Endothelial cell of umbilical vein (primary cell): ENCODE results near the gene RHOG. TPM values are rescaled to one million over a fixed set of nuclear protein-coding genes. Genes with fewer than 3 reads are reported as not detected.

Experiments
- BruUV-seq: library from RNA; stranded (reverse); fragments of 400-500 nt; replicated peaks from 2 replicates; lab custom pipeline; 2021; lab: Mats Ljungman, UMichigan
- CTCF ChIA-PET: fragments of 300-600, 350-600 bp; sonication (Branson Sonifier 250); formaldehyde crosslinking; loops from one replicate; lab custom pipeline; 2021; ENCODE audit warnings: antibody characterized with exemption, inconsistent platforms; lab: Charles Lee
- POLR2A ChIA-PET: fragments of 300-600, 350-600 bp; sonication (Branson Sonifier 250); formaldehyde crosslinking; loops from one replicate; lab custom pipeline; 2021; ENCODE audit warnings: antibody characterized with exemption, inconsistent platforms; lab: Charles Lee
- DNase-seq: peaks from one replicate; pipeline ENCODE4 v3.0.0-alpha.2; 2011; ENCODE audit warnings: low read depth, low spot score
- FAIRE-seq: peaks from 2 replicates; lab custom pipeline; 2011; peaks lifted over from hg19 to GRCh38; lab: Jason Lieb, UNC
- H2AFZ ChIP-seq: 2 replicates; pipeline ENCODE4 v1.6.0; 2012; ENCODE audit warnings: low read depth, low read length, control low read depth, inconsistent platforms
- H3K27ac ChIP-seq: 2 replicates; pipeline ENCODE4 v1.5.1; 2011; ENCODE audit warnings: low read depth, mild to moderate bottlenecking, control low read depth, low read length, moderate library complexity; ENCODE audit not compliant: insufficient read depth
- H3K27me3 ChIP-seq, 2 experiments: 2 replicates each; pipeline versions ENCODE4 v1.6.0 to v1.6.1; 2011; ENCODE audit warnings: low read length in 2 of 2, mixed read lengths in 1 of 2; ENCODE audit not compliant: control insufficient read depth in 2 of 2, insufficient read depth in 2 of 2
- H3K36me3 ChIP-seq, 2 experiments: 2 replicates in 1 of 2; 3 replicates in 1 of 2; pipeline ENCODE4 v1.5.1; 2011; ENCODE audit warnings: low read length in 2 of 2, mild to moderate bottlenecking in 1 of 2, moderate library complexity in 1 of 2; ENCODE audit not compliant: control insufficient read depth in 2 of 2, insufficient read depth in 2 of 2; ENCODE audit errors: extremely low read depth in 1 of 2
- H3K4me1 ChIP-seq: 3 replicates; pipeline ENCODE4 v1.5.1; 2011; ENCODE audit warnings: mild to moderate bottlenecking, low read length; ENCODE audit not compliant: control insufficient read depth, insufficient read depth; ENCODE audit errors: extremely low read depth
- H3K4me2 ChIP-seq: 2 replicates; pipeline ENCODE4 v1.6.1; 2011; ENCODE audit warnings: low read length, control low read depth, mixed read lengths; ENCODE audit not compliant: insufficient read depth
- H3K4me3 ChIP-seq, 3 experiments: fragments of 200-600 bp in 1 of 3; sonication (generic), shearing (Covaris generic) in 1 of 3; replicated peaks in 1 of 3; 2 replicates each; pipeline ENCODE4 v1.5.1; 2011 to 2016; ENCODE audit warnings: control low read depth in 3 of 3, low read length in 3 of 3, mild to moderate bottlenecking in 2 of 3, inconsistent platforms in 1 of 3, low read depth in 1 of 3, moderate library complexity in 1 of 3; ENCODE audit not compliant: insufficient read depth in 1 of 3
- H3K79me2 ChIP-seq: 2 replicates; pipeline ENCODE4 v1.6.0; 2012; ENCODE audit warnings: low read length, inconsistent platforms; ENCODE audit not compliant: control insufficient read depth, insufficient read depth
- H3K9ac ChIP-seq: replicated peaks from 2 replicates; pipeline ENCODE3; 2011; ENCODE audit warnings: low read length, control low read depth; ENCODE audit not compliant: insufficient read depth; ENCODE audit errors: extremely low read depth
- H3K9me1 ChIP-seq: replicated peaks from 3 replicates; pipeline ENCODE4 v1.6.0; 2011; ENCODE audit warnings: mild to moderate bottlenecking, low read length; ENCODE audit not compliant: control insufficient read depth, insufficient read depth; ENCODE audit errors: extremely low read depth
- H3K9me3 ChIP-seq: replicated peaks from 2 replicates; pipeline ENCODE4 v1.5.1; 2012; ENCODE audit warnings: low read length, inconsistent platforms; ENCODE audit not compliant: control insufficient read depth, insufficient read depth
- H4K20me1 ChIP-seq: replicated peaks from 2 replicates; pipeline ENCODE3; 2011; ENCODE audit warnings: mild to moderate bottlenecking, low read length; ENCODE audit not compliant: control insufficient read depth, insufficient read depth; ENCODE audit errors: extremely low read depth
- EZH2 ChIP-seq: IDR thresholded peaks from 2 replicates; pipeline ENCODE4 v1.6.1; 2012; ENCODE audit warnings: borderline replicate concordance, low read depth, mild to moderate bottlenecking, moderate library complexity, low read length, inconsistent platforms; ENCODE audit not compliant: severe bottlenecking
- FOS ChIP-seq: IDR thresholded peaks from 2 replicates; pipeline ENCODE4 v1.6.1; 2011; ENCODE audit warnings: mild to moderate bottlenecking, low read length, moderate library complexity, borderline replicate concordance; ENCODE audit not compliant: insufficient read depth
- GATA2 ChIP-seq: IDR thresholded peaks from 2 replicates; pipeline ENCODE4 v1.7.0; 2011; ENCODE audit warnings: low read depth, mild to moderate bottlenecking, moderate library complexity, mixed read lengths, low read length; ENCODE audit not compliant: insufficient read length, insufficient read depth
- JUN ChIP-seq: IDR thresholded peaks from 2 replicates; pipeline ENCODE4 v1.6.1; 2011; ENCODE audit warnings: borderline replicate concordance, low read depth; ENCODE audit not compliant: insufficient read length, insufficient read depth
- MAX ChIP-seq: IDR thresholded peaks from 2 replicates; pipeline ENCODE4 v1.6.1; 2011; ENCODE audit not compliant: insufficient read depth, insufficient read length
- MYC ChIP-seq: IDR thresholded peaks from one replicate; pipeline ENCODE4 v1.6.1; 2011; ENCODE audit warnings: mild to moderate bottlenecking, low read depth, low read length
- POLR2A ChIP-seq: IDR thresholded peaks from 2 replicates; pipeline ENCODE4 v1.6.1; 2012; ENCODE audit warnings: low read depth, mild to moderate bottlenecking, control low read depth, low read length
- POLR2AphosphoS5 ChIP-seq: IDR thresholded peaks from 2 replicates; pipeline ENCODE4 v1.6.1; 2012; ENCODE audit warnings: low read depth, mild to moderate bottlenecking, control low read depth, low read length, moderate library complexity; ENCODE audit not compliant: insufficient read depth
- dilution Hi-C: fragments of 300-500 bp; cut with MboI; formaldehyde crosslinking; loops from one replicate; pipeline ENCODE4 v1.15.0; 2019; ENCODE audit warnings: low sequenced_read_pairs; ENCODE audit not compliant: extremely low pct_ligation_motif_present
- intact Hi-C: fragments of 100-400 bp; cut with micrococcal nuclease; formaldehyde crosslinking; loops from one replicate; pipeline ENCODE4 v1.10.0; 2022
- polyA plus RNA-seq, 4 experiments: library from polyadenylated mRNA; depleted of rRNA in 3 of 4; stranded (reverse) in 3 of 4; unstranded in 1 of 4; fragments of >200 nt; gene quantifications; 2 replicates each; pipeline versions ENCODE4 v1.2.1 to v1.2.3, GENCODE V29; 2011 to 2012; ENCODE audit warnings: missing spikeins in 1 of 4
- total RNA-seq: library from RNA; stranded (reverse); gene quantifications from 2 replicates; pipeline ENCODE4 v1.2.3, GENCODE V29; 2021

Gene RHOG
- total and polyA plus RNA-seq, 2 donors (not counting 3 experiments of a cell fraction or from before 2014, with no cell fraction given): 69.0 to 119 TPM

- dilution Hi-C loops: loop anchor here (25.0 kb wide), 1 partner anchor 197 kb away; no protein-coding TSS in a partner anchor
- Histone ChIP-seq H3K79me2 (peaks cover 14% of the 10 kb centered on the region), H3K27me3 (no peaks in the 10 kb centered on the region), H3K36me3 (no peaks in the 10 kb centered on the region), H3K4me1 (peaks cover 40% of the 10 kb centered on the region), H4K20me1 (no peaks in the 10 kb centered on the region), H3K4me2 (peak overlapping the region; percentile 68), H3K4me3 (peak overlapping the region in 1 of 3 experiments; percentile 10), H2AFZ (peak overlapping the region; percentile 4), H3K9me1 (no peaks in the 10 kb centered on the region), H3K27ac (peak overlapping the region; percentile 78), H3K9ac (peak overlapping the region; percentile 46), H3K9me3 (no peaks in the 10 kb centered on the region)
- TSS peak; percentile 9 for BruUV-seq
- POLR2A ChIA-PET: interaction anchor here (0.6 kb wide), 1 partner anchor 25 kb away, joined by 4 read pairs; the partner anchor contains the start of gene RHOG
- peak; percentile 69 for TF ChIP-seq POLR2AphosphoS5
- TF ChIP-seq POLR2A: peak; percentile 74
- no peak for TF ChIP-seq EZH2
- peak; percentile 86 for TF ChIP-seq JUN
- TF ChIP-seq MAX: no peak
- peak; percentile 77 for TF ChIP-seq FOS
- TF ChIP-seq GATA2: peak; percentile 84
- no peak for TF ChIP-seq MYC
- CTCF ChIA-PET: interaction anchor here (1.2 to 2.6 kb wide), 4 partner anchors 10 to 207 kb away, joined by 4 to 35 read pairs (median 6); partner anchors contain the start of gene STIM1
- peak; percentile 91 for FAIRE-seq
- peak; percentile 85 for DNase-seq
- intact Hi-C loops: loop anchor here (1.0 kb wide), 2 partner anchors 10 to 15 kb away; partner anchors contain the start of gene STIM1
Observed at GRCh38 chr11:3865388-3866193, 24.8 kb upstream of the RHOG start.
